OCI-LY1 (cell line): ENCODE data around the gene OPA1.
"Not testable (repeated sequence)": the region's sequence is repeated elsewhere in the genome, so short reads cannot be mapped to it uniquely, and the experiment has no call there.

ENCODE experiments used
- H2AFZ ChIP-seq: fragments of 200-600 bp; sonication (generic), shearing (Covaris generic); 2 replicates; pipeline ENCODE4 v1.6.0; 2014; ENCODE audit warnings: antibody characterized with exemption, mild to moderate bottlenecking, low read length
- H3F3A ChIP-seq: fragments of 200-600 bp; sonication (generic), shearing (Covaris generic); 2 replicates; pipeline ENCODE4 v1.6.0; 2014; ENCODE audit warnings: mild to moderate bottlenecking, antibody characterized with exemption, low read length, moderate library complexity; ENCODE audit not compliant: insufficient read depth
- H3K27ac ChIP-seq: fragments of 200-600 bp; sonication (generic); 2 replicates; pipeline ENCODE4 v1.5.1; 2014; ENCODE audit warnings: low read length, mixed run types, mild to moderate bottlenecking, low read depth; ENCODE audit not compliant: poor library complexity, severe bottlenecking
- H3K27me3 ChIP-seq: fragments of 200-600 bp; sonication (generic); 2 replicates; pipeline ENCODE4 v1.6.0; 2014; ENCODE audit warnings: antibody characterized with exemption, mild to moderate bottlenecking, low read length, moderate library complexity; ENCODE audit not compliant: insufficient read depth
- H3K36me3 ChIP-seq: fragments of 200-600 bp; sonication (generic); 2 replicates; pipeline ENCODE4 v1.6.1; 2014; ENCODE audit warnings: mild to moderate bottlenecking, antibody characterized with exemption, low read length, moderate library complexity, mixed read lengths; ENCODE audit not compliant: insufficient read depth
- H3K4me1 ChIP-seq: fragments of 200-600 bp; sonication (generic); 2 replicates; pipeline ENCODE4 v1.5.1; 2014; ENCODE audit warnings: mild to moderate bottlenecking, low read length, moderate library complexity; ENCODE audit not compliant: insufficient read depth, severe bottlenecking
- H3K4me2 ChIP-seq: fragments of 200-600 bp; sonication (generic), shearing (Covaris generic); 2 replicates; pipeline ENCODE4 v1.6.1; 2014; ENCODE audit warnings: low read length
- H3K4me3 ChIP-seq: fragments of 200-600 bp; sonication (generic); 2 replicates; pipeline ENCODE4 v1.5.1; 2014; ENCODE audit warnings: low read length, low read depth, mild to moderate bottlenecking, mixed read lengths; ENCODE audit not compliant: poor library complexity, severe bottlenecking
- H3K79me2 ChIP-seq: fragments of 200-600 bp; shearing (Covaris generic); 2 replicates; pipeline ENCODE4 v1.6.1; 2016; ENCODE audit warnings: mixed run types, low read length, mixed read lengths; ENCODE audit not compliant: insufficient read depth
- H3K9ac ChIP-seq: fragments of 200-600 bp; sonication (generic), shearing (Covaris generic); 2 replicates; pipeline ENCODE4 v1.6.1; 2014; ENCODE audit warnings: mild to moderate bottlenecking, low read length, mixed read lengths
- H3K9me2 ChIP-seq: fragments of 200-600 bp; sonication (generic), shearing (Covaris generic); 2 replicates; pipeline ENCODE4 v1.6.1; 2014; ENCODE audit warnings: low read depth, mild to moderate bottlenecking, low read length, mixed read lengths
- H3K9me3 ChIP-seq: fragments of 200-600 bp; shearing (Covaris generic); 2 replicates; pipeline ENCODE4 v1.6.1; 2014; ENCODE audit warnings: low read length, mixed read lengths
- H4K20me1 ChIP-seq: fragments of 200-600 bp; sonication (generic), shearing (Covaris generic); 2 replicates; pipeline ENCODE4 v1.6.0; 2016; ENCODE audit warnings: mild to moderate bottlenecking, low read length; ENCODE audit not compliant: insufficient read depth
- CTCF ChIP-seq: fragments of 200-600 bp; sonication (generic), shearing (Covaris generic); IDR thresholded peaks from 2 replicates; pipeline ENCODE4 v1.5.1; 2017; ENCODE audit warnings: mild to moderate bottlenecking, antibody characterized with exemption, low read length, moderate library complexity, mixed read lengths
- EZH2 ChIP-seq: fragments of 200-600 bp; sonication (generic), shearing (Covaris generic); IDR thresholded peaks from 2 replicates; pipeline ENCODE4 v1.8.0; 2017; ENCODE audit warnings: borderline replicate concordance, mixed run types, mild to moderate bottlenecking, antibody characterized with exemption, low read length, moderate library complexity, mixed read lengths

The OPA1 gene

DNA sequence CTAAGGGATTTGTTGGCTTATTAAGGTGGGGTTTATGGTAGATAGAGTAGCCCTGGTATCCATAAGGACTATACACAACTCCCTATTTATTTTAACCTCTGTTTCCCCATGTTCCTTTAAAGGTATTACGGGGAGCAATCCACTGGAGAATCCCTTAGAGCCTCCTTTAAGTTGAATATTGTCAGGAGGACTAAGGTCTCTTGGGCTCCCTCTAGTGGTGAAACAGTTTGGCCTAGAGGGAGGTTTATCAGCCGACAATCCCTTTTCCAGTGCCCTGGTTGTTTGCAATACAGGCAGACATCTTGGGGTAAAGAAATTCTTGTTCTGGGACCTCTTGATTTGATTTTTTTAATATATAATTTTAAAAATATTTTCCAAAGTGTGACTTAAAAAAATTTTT, 12.9 kb downstream of the OPA1 start:
- Histone ChIP-seq H4K20me1 (no peaks in the 10 kb centered on the region), H3K27me3 (no peaks in the 10 kb centered on the region), H3K9ac (no peak overlapping the region), H3K9me2 (no peaks in the 10 kb centered on the region), H3K4me1 (no peaks in the 10 kb centered on the region), H3K27ac (no peak overlapping the region), H3K4me2 (no peak overlapping the region), H3F3A (no peaks in the 10 kb centered on the region), H3K36me3 (peaks cover 18% of the 10 kb centered on the region; the same call in 1 of the 2 replicates), H3K79me2 (peaks cover 23% of the 10 kb centered on the region), H3K4me3 (no peak overlapping the region), H3K9me3 (no peaks in the 10 kb centered on the region), H2AFZ (no peak overlapping the region)
- TF ChIP-seq CTCF, result peak; percentile 87
- no peak for TF ChIP-seq EZH2

DNA sequence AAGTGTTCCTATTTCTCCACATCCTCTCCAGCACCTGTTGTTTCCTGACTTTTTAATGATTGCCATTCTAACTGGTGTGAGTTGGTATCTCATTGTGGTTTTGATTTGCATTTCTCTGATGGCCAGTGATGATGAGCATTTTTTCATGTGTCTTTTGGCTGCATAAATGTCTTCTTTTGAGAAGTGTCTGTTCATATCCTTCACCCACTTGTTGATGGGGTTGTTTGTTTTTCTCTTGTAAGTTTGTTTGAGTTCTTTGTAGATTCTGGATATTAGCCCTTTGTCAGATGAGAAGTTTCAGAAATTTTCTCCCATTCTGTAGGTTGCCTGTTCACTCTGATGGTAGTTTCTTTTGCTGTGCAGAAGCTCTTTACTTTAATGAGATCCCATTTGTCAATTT, 13.9 kb downstream of the OPA1 start:
- H3K4me1 ChIP-seq, H3K27me3 ChIP-seq, H3K9me2 ChIP-seq, H3K9me3 ChIP-seq, H3K27ac ChIP-seq, H4K20me1 ChIP-seq, H3K4me2 ChIP-seq, H3K9ac ChIP-seq, H3K4me3 ChIP-seq, H2AFZ ChIP-seq, H3F3A ChIP-seq: not testable (repeated sequence)
- peaks cover 14% of the 10 kb centered on the region for H3K36me3 ChIP-seq
- peaks cover 24% of the 10 kb centered on the region for H3K79me2 ChIP-seq

DNA sequence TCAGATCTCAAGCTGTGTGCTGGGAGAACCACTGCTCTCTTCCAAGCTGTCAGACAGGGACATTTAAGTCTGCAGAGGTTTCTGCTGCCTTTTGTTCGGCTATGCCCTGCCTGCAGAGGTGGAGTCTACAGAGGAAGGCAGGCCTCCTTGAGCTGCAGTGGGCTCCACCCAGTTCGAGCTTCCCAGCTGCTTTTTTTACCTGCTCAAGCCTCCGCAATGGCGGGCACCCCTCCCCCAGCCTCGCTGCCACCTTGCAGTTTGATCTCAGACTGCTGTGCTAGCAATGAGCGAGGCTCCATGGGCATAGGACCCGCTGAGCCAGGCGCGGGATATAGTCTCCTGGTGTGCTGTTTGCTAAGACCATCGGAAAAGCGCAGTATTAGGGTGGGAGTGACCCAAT, 17.5 kb downstream of the OPA1 start:
- peaks cover 37% of the 10 kb centered on the region for H3K36me3 ChIP-seq
- H3K27me3 ChIP-seq, H3K27ac ChIP-seq, H3K4me2 ChIP-seq, H3K4me3 ChIP-seq, H2AFZ ChIP-seq, H3K9me2 ChIP-seq, H3F3A ChIP-seq, H3K9ac ChIP-seq, H4K20me1 ChIP-seq, H3K4me1 ChIP-seq: not testable (repeated sequence)
- peaks cover 18% of the 10 kb centered on the region for H3K9me3 ChIP-seq
- H3K79me2 ChIP-seq, result peaks cover 24% of the 10 kb centered on the region

DNA sequence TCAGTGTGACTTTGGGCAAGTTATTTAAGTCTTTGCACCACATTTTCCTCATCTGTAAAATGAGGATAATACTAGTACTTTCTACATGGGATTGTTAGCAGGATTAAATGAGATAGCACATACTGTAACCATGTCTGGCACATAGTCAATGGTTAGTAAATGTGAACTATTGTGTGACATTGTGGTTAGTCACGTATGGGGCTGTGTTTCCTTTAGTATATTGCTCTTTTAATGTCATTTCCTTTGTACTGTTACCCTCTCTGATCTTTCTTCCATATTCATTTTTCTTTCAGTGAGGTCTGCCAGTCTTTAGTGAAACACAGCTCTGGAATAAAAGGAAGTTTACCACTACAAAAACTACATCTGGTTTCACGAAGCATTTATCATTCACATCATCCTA, 21.4 kb downstream of the OPA1 start:
- H3K9ac ChIP-seq, result no peak overlapping the region
- H4K20me1 ChIP-seq, result no peaks in the 10 kb centered on the region; the same call in 1 of the 2 replicates
- H2AFZ ChIP-seq, result no peak overlapping the region
- no peak for TF ChIP-seq CTCF
- no peak for TF ChIP-seq EZH2
- H3F3A ChIP-seq, result no peaks in the 10 kb centered on the region
- H3K27ac ChIP-seq, result no peak overlapping the region
- H3K79me2 ChIP-seq, result peaks cover 21% of the 10 kb centered on the region
- H3K4me3 ChIP-seq, result no peak overlapping the region
- no peaks in the 10 kb centered on the region for H3K4me1 ChIP-seq
- H3K9me3 ChIP-seq, result peaks cover 18% of the 10 kb centered on the region
- H3K27me3 ChIP-seq, result no peaks in the 10 kb centered on the region
- H3K4me2 ChIP-seq, result no peak overlapping the region
- peaks cover 75% of the 10 kb centered on the region for H3K36me3 ChIP-seq
- no peaks in the 10 kb centered on the region for H3K9me2 ChIP-seq
